Activated CD4-positive, alpha-beta T cell treated with anti-CD3 and anti-CD28 coated beads, Interleukin-2, amount 10 ng/mL, durations not matched to agents 7 days and 5 days (primary cell): ENCODE results near the gene DCXR. TPM values are rescaled to one million over a fixed set of nuclear protein-coding genes. Genes with fewer than 3 reads are reported as not detected.

Source experiments
- CTCF ChIA-PET: fragments of 350-600 bp; sonication (Branson Sonifier 250); formaldehyde crosslinking; loops from one replicate; lab custom pipeline; 2021; ENCODE audit warnings: antibody characterized with exemption; lab: Charles Lee
- POLR2A ChIA-PET: fragments of 350-600 bp; sonication (Branson Sonifier 250); formaldehyde crosslinking; loops from one replicate; lab custom pipeline; 2021; ENCODE audit warnings: antibody characterized with exemption; lab: Charles Lee
- DNase-seq: peaks from one replicate; pipeline ENCODE4 v3.0.0-alpha.2; 2020
- H3K27ac Mint-ChIP-seq: one replicate; pipeline ENCODE4 v1.8.0; 2021; ENCODE audit warnings: mild to moderate bottlenecking, moderate library complexity, mixed read lengths
- H3K27me3 Mint-ChIP-seq: one replicate; pipeline ENCODE4 v1.8.0; 2021; ENCODE audit warnings: mixed read lengths
- H3K36me3 Mint-ChIP-seq: one replicate; pipeline ENCODE4 v1.8.0; 2021; ENCODE audit warnings: low read depth, mixed read lengths
- H3K4me1 Mint-ChIP-seq: one replicate; pipeline ENCODE4 v1.8.0; 2021; ENCODE audit warnings: mixed read lengths
- H3K4me3 Mint-ChIP-seq: one replicate; pipeline ENCODE4 v1.8.0; 2021; ENCODE audit warnings: mild to moderate bottlenecking, moderate library complexity, mixed read lengths
- H3K9me3 Mint-ChIP-seq: one replicate; pipeline ENCODE4 v1.8.0; 2021; ENCODE audit warnings: mixed read lengths
- total RNA-seq, 2 experiments: library from RNA; stranded (reverse); gene quantifications; one replicate each; pipeline ENCODE4 v1.2.3, GENCODE V29; 2021

Gene DCXR
- total RNA-seq, 2 experiments from 2014 or later: 140 to 144 TPM

GRCh38 chr17:82022310-82022980, 15.1 kb downstream of the DCXR start, which contains the start of gene CENPX:
TSS of gene CENPX (minus strand) at chr17:82022878. CDS start at chr17:82022861, 17 bp downstream.
- Mint-ChIP-seq H3K27me3 (no peaks in the 10 kb centered on the region), H3K4me3 (peak within 1 kb of the TSS; percentile 84), H3K4me1 (peaks cover 45% of the 10 kb centered on the region), H3K9me3 (no peaks in the 10 kb centered on the region), H3K36me3 (peaks cover 10% of the 10 kb centered on the region), H3K27ac (peak within 1 kb of the TSS; percentile 82)
- ChIA-PET POLR2A (interaction anchor here (0.7 to 1.2 kb wide), 2 partner anchors 15 to 63 kb away, joined by 3 to 4 read pairs; partner anchors contain the start of gene DCXR), CTCF (interaction anchor here (0.6 to 7.4 kb wide), 11 partner anchors 7 to 183 kb away, joined by 3 to 66 read pairs (median 3); partner anchors contain the start of genes DCXR, NOTUM and RAC3)
- no peak for DNase-seq

DNA sequence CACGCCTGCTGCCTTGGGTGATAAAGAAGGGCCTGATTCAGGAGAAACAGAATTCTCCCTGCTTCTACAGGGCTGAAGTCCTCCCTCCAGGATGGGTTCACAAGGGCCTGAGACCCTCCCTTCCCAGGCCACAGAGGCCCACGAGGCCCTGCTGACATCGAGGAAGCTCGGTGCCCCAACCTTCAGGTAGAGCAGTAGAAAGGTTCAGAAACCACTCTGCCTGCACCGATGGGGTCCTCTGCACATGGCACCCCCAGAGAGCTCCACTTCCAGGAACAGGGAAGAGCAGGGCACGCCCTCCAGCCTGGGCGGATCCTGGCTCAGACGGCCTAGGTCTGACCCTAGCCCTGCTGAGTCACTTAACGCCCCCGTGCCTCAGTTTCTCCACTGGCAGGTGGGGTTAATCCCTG, 15.6 kb downstream of the DCXR start:
- Mint-ChIP-seq H3K4me1 (peaks cover 39% of the 10 kb centered on the region), H3K4me3 (peak overlapping the region; percentile 77), H3K9me3 (no peaks in the 10 kb centered on the region), H3K36me3 (peaks cover 7% of the 10 kb centered on the region), H3K27me3 (no peaks in the 10 kb centered on the region), H3K27ac (peak overlapping the region; percentile 82)
- POLR2A ChIA-PET: interaction anchor here (1.2 kb wide), 1 partner anchor 16 kb away, joined by 4 read pairs; the partner anchor contains the start of gene DCXR
- no peak for DNase-seq
- CTCF ChIA-PET: interaction anchor here (0.6 to 7.4 kb wide), 9 partner anchors 8 to 794 kb away, joined by 3 to 66 read pairs (median 4); partner anchors contain the start of genes DCXR and NOTUM

GRCh38 chr17:82021107-82021899, 16.2 kb downstream of the DCXR start:
- H3K4me1 Mint-ChIP-seq: peaks cover 38% of the 10 kb centered on the region
- H3K9me3 Mint-ChIP-seq: no peaks in the 10 kb centered on the region
- CTCF ChIA-PET: interaction anchor here (0.6 to 7.4 kb wide), 12 partner anchors 8 to 795 kb away, joined by 3 to 66 read pairs (median 4); partner anchors contain the start of genes DCXR and NOTUM
- H3K27ac Mint-ChIP-seq: peak overlapping the region; percentile 82
- DNase-seq: peak; percentile 74
- POLR2A ChIA-PET: no interaction called here
- peak overlapping the region; percentile 77 for H3K4me3 Mint-ChIP-seq
- no peaks in the 10 kb centered on the region for H3K27me3 Mint-ChIP-seq
- H3K36me3 Mint-ChIP-seq: peaks cover 7% of the 10 kb centered on the region

GRCh38 chr17:82020572-82021106, 16.9 kb downstream of the DCXR start:
- H3K4me1 Mint-ChIP-seq: peaks cover 34% of the 10 kb centered on the region
- no peaks in the 10 kb centered on the region for H3K27me3 Mint-ChIP-seq
- peak overlapping the region; percentile 76 for H3K27ac Mint-ChIP-seq
- POLR2A ChIA-PET: no interaction called here
- CTCF ChIA-PET: interaction anchor here (0.6 to 7.4 kb wide), 12 partner anchors 9 to 390 kb away, joined by 3 to 66 read pairs (median 4); partner anchors contain the start of genes DCXR and NOTUM
- no peak for DNase-seq
- peaks cover 3% of the 10 kb centered on the region for H3K36me3 Mint-ChIP-seq
- peak overlapping the region; percentile 3 for H3K4me3 Mint-ChIP-seq
- no peaks in the 10 kb centered on the region for H3K9me3 Mint-ChIP-seq

DNA sequence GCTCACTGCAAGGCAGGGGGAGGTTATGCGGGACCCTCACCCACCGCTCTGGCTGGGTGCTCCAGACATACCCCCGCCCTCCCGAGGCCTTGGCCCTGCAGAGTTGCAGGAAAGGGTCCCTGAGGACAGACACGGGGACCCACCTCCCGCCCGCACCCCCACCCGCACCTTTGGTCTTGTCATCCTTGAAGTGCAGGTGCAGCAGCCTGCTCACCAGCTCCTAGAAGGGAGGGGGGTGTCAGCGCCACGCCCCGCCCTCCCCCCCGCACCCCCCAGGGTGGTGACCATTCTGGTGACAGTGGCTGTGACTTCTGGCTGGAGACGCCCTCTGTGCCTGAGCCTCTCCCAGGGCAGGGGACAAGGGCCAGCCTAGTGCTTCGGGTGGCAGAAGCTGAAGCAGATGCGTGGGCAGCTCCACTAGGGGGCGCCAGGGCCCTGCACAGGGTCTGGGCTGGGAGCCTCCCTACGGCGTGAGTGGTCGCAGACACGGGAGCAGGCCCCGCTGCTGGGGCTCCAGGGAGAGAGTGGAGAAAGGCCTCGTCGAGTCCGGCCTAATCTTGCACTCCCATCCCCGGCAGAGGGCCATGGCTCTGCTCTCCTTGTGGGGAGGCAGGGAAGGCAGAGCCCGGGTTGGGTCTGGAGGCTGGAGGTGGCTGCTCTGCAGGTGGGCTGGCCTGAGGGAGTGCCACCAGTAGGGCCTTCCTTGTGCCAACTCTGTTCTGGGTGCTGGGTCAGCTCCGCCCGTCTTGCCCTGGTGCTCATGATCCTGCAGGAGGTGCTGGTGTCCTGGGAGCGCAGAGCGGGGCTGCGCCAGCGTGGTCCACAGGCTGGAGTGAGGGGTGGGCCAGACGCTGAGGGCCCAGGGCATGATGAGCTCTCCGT, 17.6 kb downstream of the DCXR start:
- no peak overlapping the region for H3K4me3 Mint-ChIP-seq
- POLR2A ChIA-PET: no interaction called here
- peak; percentile 71 for DNase-seq
- peaks cover 31% of the 10 kb centered on the region for H3K4me1 Mint-ChIP-seq
- H3K27ac Mint-ChIP-seq: no peak overlapping the region
- CTCF ChIA-PET: interaction anchor here (0.6 to 7.4 kb wide), 14 partner anchors 9 to 216 kb away, joined by 3 to 66 read pairs (median 4); partner anchors contain the start of genes DCXR and NOTUM
- no peaks in the 10 kb centered on the region for H3K36me3 Mint-ChIP-seq
- no peaks in the 10 kb centered on the region for H3K27me3 Mint-ChIP-seq
- no peaks in the 10 kb centered on the region for H3K9me3 Mint-ChIP-seq

DNA sequence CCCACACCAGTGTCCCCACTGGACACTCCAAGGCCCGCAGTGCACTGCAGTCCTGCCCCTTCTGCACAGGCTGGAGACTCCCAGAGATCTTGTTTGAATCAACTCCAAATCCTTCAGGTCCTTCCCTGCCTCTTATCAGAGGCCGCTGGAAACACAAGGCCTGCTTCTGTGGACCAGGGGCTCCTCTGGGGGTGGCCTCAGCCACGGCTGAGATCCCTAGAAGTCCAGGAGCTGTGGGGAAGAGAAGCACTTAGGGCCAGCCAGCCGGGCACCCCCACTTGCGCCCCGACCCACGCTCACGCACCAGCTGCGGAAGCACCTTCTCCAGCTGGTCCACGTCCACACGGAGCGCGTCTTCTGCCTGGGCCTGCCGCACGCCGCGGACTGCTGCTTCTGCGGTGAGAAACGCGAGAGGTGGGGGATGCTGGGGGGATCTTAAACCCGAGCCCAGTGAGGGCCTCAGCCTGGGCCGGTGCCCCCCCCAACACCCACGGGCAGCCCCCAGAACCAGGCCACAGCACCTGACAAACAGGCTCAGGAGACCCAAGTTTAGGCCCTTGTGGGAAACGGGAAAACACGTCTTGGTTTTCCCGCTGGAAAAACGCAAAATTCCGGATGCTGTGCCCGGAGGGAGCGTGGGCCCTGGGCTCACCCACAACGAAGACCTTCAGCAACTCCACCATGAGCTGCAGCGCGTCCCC, 18.4 kb downstream of the DCXR start:
- H3K9me3 Mint-ChIP-seq: no peaks in the 10 kb centered on the region
- ChIA-PET POLR2A (no interaction called here), CTCF (interaction anchor here (0.6 to 7.4 kb wide), 11 partner anchors 10 to 89 kb away, joined by 3 to 66 read pairs (median 4); partner anchors contain the start of genes DCXR and NOTUM)
- no peak overlapping the region for H3K27ac Mint-ChIP-seq
- no peak overlapping the region for H3K4me3 Mint-ChIP-seq
- no peak for DNase-seq
- H3K4me1 Mint-ChIP-seq: peaks cover 29% of the 10 kb centered on the region
- H3K36me3 Mint-ChIP-seq: no peaks in the 10 kb centered on the region
- H3K27me3 Mint-ChIP-seq: no peaks in the 10 kb centered on the region

- H3K4me3 Mint-ChIP-seq: no peak overlapping the region
- no peaks in the 10 kb centered on the region for H3K9me3 Mint-ChIP-seq
- ChIA-PET POLR2A (no interaction called here), CTCF (interaction anchor here (1.1 to 7.4 kb wide), 5 partner anchors 11 to 88 kb away, joined by 3 to 66 read pairs (median 40); partner anchors contain the start of genes DCXR and NOTUM)
- no peaks in the 10 kb centered on the region for H3K36me3 Mint-ChIP-seq
- DNase-seq: no peak
- H3K27ac Mint-ChIP-seq: no peak overlapping the region
- no peaks in the 10 kb centered on the region for H3K27me3 Mint-ChIP-seq
- H3K4me1 Mint-ChIP-seq: peaks cover 24% of the 10 kb centered on the region
Measured at GRCh38 chr17:82018152-82018988, 19.1 kb downstream of the DCXR start.

- Mint-ChIP-seq H3K9me3 (no peaks in the 10 kb centered on the region), H3K4me3 (no peak overlapping the region), H3K36me3 (no peaks in the 10 kb centered on the region), H3K27me3 (no peaks in the 10 kb centered on the region), H3K27ac (no peak overlapping the region), H3K4me1 (peaks cover 24% of the 10 kb centered on the region)
- CTCF ChIA-PET: interaction anchor here (1.7 to 7.4 kb wide), 2 partner anchors 13 to 58 kb away, joined by 5 to 66 read pairs; partner anchors contain the start of gene NOTUM
- POLR2A ChIA-PET: no interaction called here
- DNase-seq: no peak
Measured at GRCh38 chr17:82017612-82018151, 19.8 kb downstream of the DCXR start.

- Mint-ChIP-seq H3K27me3 (no peaks in the 10 kb centered on the region), H3K27ac (no peak overlapping the region), H3K4me3 (no peak overlapping the region), H3K9me3 (no peaks in the 10 kb centered on the region), H3K4me1 (peaks cover 24% of the 10 kb centered on the region), H3K36me3 (no peaks in the 10 kb centered on the region)
- DNase-seq: no peak
- POLR2A ChIA-PET: no interaction called here
- CTCF ChIA-PET: interaction anchor here (1.7 to 7.4 kb wide), 2 partner anchors 13 to 57 kb away, joined by 5 to 66 read pairs; partner anchors contain the start of gene NOTUM
Measured at GRCh38 chr17:82016875-82017459, 20.5 kb downstream of the DCXR start.
